Measurements from ENCODE around the gene MAP1S.

MAP1S gene, protein sequence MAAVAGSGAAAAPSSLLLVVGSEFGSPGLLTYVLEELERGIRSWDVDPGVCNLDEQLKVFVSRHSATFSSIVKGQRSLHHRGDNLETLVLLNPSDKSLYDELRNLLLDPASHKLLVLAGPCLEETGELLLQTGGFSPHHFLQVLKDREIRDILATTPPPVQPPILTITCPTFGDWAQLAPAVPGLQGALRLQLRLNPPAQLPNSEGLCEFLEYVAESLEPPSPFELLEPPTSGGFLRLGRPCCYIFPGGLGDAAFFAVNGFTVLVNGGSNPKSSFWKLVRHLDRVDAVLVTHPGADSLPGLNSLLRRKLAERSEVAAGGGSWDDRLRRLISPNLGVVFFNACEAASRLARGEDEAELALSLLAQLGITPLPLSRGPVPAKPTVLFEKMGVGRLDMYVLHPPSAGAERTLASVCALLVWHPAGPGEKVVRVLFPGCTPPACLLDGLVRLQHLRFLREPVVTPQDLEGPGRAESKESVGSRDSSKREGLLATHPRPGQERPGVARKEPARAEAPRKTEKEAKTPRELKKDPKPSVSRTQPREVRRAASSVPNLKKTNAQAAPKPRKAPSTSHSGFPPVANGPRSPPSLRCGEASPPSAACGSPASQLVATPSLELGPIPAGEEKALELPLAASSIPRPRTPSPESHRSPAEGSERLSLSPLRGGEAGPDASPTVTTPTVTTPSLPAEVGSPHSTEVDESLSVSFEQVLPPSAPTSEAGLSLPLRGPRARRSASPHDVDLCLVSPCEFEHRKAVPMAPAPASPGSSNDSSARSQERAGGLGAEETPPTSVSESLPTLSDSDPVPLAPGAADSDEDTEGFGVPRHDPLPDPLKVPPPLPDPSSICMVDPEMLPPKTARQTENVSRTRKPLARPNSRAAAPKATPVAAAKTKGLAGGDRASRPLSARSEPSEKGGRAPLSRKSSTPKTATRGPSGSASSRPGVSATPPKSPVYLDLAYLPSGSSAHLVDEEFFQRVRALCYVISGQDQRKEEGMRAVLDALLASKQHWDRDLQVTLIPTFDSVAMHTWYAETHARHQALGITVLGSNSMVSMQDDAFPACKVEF

DNA sequence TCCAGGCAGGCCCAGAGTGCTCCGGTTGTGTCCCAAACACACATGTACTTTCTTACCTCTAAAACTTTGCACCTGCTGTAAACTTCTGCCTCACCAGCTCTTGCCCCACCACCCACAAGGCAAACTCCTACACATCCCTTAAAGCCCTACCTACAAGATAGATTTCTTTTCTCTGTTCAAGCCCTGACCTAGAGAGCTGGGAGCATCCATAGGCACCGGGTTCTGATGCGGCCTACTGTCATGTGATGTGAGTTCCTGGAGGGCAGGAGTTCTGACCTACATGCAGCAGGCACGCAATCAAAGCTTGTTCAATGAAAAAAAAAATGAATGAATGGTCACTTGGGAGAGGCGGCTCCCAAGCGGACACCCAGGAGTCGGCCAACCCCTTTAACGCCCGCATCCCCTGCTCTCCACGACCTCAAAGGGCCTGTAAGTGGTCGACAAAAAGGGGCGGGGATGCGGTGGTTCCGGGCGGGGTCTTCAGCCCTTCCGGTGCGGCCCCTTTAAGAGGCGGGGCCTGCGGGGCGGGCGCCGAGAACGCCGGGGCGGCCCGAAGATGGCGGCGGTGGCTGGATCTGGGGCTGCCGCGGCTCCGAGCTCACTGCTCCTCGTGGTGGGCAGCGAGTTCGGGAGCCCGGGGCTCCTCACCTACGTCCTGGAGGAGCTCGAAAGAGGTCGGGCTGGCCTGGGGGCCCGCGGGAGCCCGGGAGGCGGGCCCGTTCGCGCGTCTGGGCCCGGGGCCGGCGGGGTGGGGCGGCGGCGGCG is at the start of gene MAP1S:
TSS of gene MAP1S (plus strand) at position 534 of the 765 bp plus-strand sequence. CDS start at position 557, 23 bp downstream.
- H3K27ac ChIP-seq, result peak within 1 kb of the TSS; percentile 57
- no peak for DNase-seq (ENCODE audit: low read depth, low spot score)

DNA sequence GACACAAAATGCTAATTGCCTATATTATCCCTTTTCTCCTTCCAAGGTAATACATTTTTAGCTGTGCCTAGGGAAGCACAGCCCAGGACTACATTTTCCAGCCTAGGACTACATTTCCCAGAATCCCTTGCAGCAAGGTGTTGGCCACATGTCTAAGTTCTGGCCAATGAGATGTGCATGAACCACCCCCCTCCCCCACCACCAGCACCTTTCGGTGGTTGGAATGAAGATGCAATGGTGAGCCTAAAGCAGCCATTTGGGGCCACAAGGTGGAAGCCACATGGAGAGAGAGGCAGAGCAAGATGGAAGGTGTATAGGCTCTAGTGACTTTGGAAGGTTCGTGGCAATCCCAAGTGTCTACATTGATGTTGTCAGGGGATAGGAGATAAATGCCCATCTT is 47.4 kb upstream of the MAP1S start:
- H3K27ac ChIP-seq, result no peak overlapping the region
- no peak for DNase-seq (ENCODE audit: low read depth, low spot score)

DNA sequence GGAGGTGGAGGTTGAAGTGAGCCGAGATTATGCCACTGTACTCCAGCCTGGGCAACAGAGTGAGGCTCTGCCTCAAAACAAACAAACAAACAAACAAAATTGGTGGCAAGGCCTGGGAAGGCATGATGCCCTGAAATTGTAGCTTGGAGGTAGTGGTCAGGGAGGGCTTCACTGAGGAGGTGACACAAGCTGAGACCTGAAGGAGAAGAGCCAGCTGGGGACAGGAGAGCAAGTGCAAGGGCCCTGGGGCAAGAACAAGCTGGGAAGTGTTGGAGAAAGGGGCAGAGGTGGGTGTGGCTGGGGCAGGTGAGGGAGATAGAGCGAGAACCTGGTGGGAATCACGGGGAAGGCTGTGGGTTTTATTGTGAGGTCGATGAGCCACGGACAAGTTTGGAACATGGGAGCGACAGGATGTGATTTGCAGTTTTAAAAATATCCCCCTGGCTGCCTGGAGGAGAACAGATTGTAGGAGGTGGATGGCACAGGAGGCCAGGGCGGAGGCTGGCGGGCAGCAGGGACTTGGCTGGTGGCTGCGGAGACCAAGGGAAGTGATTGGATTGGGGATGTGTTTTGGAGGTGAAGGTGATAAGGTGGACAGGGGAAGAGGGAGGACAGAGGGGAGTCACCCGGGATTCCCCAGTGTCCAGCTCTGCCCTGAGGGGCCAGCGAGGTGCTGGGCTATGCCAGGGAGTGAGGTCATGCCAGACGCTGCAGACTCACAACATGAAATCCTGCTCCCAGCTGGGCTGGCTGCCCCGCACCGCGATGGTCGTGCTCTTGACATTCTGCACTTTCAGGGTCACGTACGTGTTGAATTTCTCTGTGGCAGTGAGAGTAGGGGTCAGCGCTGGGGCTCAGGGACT is 45.1 kb upstream of the MAP1S start:
- H3K27ac ChIP-seq, result no peak overlapping the region
- no peak for DNase-seq (ENCODE audit: low read depth, low spot score)

DNA sequence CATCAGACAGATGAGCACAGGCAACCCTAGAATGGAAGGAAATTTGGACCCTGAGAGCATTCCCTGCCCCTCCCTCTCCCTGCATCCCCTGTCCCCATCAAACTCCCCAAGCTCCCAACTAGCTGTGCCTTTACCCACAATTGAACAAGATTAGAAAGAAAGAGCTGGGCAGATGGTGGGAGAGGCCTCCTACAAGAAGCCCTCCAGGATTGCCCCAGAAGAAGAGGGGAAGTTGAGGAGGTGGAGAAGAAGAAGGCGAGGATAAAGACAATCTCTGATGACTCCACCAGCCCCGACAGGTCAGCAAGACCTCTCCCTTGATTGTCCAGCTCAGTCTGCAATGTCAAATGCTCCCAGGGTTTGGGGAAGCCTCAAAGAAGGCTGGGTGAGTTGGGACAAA is 43.0 kb upstream of the MAP1S start:
- H3K27ac ChIP-seq, result no peak overlapping the region
- no peak for DNase-seq (ENCODE audit: low read depth, low spot score)

DNA sequence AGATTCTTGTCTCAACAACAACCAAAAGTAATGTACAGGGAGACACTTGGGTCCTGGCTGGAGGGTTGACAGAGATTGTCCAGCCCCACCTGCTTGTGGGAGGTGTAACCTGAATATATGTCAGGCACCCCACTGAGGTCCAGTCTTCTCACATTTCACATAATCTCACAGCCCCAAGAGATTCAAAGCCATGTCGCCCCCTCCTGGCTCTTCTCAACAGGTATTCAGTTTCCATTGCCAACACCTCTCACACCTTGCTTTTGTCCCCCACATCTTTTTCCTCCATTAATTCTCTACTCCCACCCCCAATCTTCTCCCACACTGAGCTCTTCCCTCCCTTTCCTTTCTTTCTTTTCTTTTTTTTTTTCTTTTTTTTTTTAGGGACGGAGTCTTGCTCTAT is 42.3 kb upstream of the MAP1S start:
- H3K27ac ChIP-seq, result no peak overlapping the region
- DNase-seq (ENCODE audit: low read depth, low spot score), result no peak

DNA sequence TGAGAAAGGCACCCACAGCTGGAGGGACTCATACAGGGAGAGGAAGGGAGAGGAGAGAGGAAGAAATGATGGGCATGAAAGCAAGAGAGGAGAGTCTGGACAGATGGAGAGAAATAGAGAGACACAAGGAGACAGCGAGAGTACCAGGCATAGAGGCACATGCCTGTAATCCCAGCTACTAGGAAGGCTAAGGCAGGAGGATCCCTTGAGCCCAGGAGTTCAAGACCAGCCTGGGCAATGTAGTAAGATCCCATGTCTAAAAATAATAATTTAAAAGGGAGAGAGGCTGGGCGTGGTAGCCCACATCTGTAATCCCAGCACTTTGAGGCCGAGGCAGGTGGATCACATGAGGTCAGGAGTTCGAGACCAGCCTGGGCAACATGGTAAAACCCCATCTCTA is 40.4 kb upstream of the MAP1S start:
- no peak for DNase-seq (ENCODE audit: low read depth, low spot score)
- H3K27ac ChIP-seq, result no peak overlapping the region

DNA sequence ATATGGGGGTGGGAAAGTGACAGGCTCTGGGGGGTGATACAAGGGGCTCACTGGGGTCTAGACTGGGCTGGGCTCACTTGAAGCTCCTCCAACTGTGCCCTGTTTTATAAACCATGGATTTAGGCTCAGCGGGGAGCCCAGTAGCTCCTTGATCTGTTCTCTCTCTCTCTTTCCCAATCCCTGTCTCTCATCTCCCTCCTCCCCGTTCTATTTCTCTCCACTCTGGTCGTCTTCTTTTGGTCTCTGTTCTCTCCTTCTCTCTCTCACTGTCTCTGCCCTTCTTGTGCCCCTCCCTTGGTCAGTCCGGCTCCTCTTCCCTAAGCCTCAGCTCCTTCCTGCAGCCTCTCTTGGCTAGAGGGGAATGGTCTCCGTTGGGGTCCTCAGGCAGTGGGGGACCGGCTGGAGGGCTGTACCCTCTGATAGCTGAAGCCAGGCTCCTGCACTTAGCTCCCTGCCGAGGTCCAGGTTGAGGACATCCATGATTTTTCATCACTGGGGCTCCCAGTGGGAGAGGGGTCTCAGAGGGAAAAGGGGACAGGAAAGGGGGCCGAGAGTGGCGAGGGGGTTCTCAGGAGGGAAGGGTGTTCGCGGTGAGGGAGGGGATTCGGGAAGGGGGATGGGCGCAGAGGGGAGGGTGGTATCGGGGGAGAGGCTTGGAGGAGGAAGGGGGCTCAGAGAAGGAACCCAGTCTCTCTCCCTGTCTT is 39.6 kb upstream of the MAP1S start:
- no peak overlapping the region for H3K27ac ChIP-seq

DNA sequence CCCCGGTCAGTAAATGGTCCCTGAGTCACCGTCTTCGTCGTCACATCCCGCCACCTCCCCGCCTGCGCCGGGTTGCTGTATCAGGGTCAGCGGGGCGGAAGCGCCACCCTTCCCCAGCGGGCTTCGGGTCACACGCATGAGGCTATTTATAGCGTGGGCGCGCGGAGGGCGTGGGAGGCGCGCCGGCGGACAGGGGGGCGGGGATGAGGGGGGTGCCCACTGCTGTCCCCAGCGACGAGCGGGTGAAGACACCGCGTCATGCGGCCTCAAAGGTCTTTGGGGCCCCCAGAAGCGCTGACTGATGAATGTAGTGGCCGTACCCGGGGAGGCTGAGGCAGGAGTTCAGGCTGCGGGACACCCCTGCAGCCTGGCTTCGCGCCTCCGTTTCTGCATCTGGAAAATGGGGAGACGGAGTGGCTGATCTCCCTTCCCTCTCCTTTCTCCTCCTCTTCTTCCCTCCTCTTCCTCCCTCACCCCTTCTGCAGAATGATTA is 39.0 kb upstream of the MAP1S start:
- H3K27ac ChIP-seq, result no peak overlapping the region
- no peak for DNase-seq (ENCODE audit: low read depth, low spot score)

More for the DNA sequence above, 39.6 kb upstream of the MAP1S start:
- DNase-seq (ENCODE audit: low read depth, low spot score), result no peak

DNA sequence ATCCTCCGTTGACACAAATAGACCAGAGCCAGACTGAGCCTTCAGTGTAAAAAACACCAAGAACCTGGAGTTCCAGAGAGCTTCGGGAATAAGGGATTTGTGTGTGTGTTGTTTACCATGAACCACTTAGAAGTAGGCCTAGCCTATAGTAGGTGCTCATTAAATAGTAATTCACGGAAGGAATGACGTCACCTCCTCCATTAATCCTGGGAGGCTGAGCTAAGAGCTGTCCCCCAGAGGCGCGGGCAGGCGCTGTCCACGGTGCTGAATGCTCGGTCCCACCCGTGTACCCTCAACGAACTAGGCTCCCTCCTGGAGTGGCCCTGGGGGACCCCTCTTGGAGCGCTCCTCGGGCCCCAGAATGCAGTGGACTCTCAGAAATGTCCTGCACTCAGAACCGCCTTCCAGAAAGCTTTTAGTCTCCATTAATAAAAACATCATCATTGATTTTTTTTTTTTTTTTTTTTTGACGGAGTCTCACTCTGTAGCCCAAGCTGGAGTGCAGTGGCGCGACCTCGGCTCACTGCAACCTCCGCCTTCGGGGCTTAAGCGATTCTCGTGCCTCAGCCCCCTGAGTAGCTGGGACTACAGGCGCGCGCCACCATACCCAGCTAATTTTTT is 37.7 kb upstream of the MAP1S start:
- H3K27ac ChIP-seq, result no peak overlapping the region
- no peak for DNase-seq (ENCODE audit: low read depth, low spot score)

DNA sequence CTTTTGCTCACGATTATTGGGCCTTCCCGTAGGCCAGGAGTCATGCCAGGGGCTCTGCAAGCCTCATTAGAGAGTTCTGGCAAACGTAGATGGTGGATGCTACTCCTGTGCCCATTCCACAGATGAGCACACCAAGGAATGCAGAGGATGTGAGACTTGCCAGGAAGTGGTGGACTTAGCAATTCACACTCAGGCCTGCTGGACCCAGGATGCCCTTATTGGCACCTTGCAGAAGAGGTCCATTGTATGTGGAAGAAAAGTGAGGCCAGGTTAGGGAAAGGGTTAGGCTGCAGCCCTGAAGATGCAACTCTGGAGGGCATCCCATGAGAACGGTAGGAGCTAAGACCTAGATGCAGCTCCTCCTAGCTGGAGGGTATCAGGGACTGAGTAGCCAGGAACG is 37.0 kb upstream of the MAP1S start:
- DNase-seq (ENCODE audit: low read depth, low spot score), result no peak

DNA sequence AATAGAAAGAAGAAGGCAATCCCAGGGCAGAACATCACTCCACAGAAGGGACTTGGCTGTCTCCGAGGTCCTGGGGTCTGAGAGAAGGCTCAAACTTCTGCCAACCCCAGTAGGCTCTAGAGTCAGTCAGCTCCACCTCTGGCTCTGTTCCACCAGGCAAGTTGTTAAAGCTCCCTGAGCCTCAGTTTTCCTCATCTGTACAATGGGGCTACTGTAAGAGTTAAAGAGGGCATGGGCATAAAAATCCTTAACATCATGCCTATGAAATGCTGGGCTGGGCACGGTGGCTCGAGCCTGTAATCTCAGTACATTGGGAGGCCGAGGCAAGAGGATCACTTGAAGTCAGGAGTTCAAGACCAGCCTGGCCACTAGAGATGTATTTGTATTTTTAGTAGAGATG is 36.2 kb upstream of the MAP1S start:
- H3K27ac ChIP-seq, result no peak overlapping the region
- no peak for DNase-seq (ENCODE audit: low read depth, low spot score)

More for the DNA sequence above, 37.0 kb upstream of the MAP1S start:
- no peak overlapping the region for H3K27ac ChIP-seq

DNA sequence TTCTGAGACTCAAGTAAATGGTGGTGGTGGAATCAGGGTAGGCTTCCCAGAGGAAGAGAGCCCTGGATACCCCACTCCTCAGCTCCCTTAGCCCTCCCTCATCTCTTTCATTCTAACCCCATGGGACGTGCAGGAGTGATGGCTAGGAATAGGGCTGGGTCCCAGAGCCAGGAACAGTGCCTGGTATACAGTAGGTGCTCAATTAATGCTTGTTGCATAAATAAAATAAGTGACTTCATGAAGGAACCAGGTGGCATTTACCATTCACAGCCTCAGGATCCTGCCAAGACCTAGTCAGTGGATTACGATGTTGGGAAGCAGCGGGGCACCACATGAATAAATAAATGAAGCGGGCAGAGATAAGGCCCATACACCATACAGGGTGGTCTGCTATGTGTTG is 35.0 kb upstream of the MAP1S start:
- no peak for DNase-seq (ENCODE audit: low read depth, low spot score)
- H3K27ac ChIP-seq, result no peak overlapping the region

DNA sequence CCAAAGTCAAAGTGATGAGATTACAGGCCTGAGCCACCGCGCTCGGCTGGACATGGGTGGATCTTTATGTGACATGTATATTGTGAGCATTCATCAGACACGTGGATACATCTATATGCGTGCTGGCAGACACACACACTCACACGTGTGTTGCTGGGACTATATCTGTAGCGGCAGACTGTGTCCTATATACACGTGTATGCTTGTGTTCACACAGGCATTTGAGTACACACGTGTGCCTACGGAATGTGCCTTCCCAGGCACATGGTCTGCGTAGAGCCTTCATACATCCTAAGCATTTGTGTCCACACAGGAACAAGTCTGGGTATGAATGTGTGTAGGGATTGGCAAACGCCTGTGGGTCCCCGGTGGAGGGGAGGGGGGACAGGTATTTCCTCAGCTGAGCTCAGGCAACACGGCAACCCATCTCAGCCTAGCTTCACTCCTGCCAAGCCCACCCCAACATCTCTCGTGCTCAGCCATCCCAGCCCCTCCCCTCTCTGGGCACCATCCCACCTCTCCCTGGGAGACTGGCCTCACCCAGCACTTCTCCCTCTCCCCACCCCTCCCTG is 33.7 kb upstream of the MAP1S start:
- H3K27ac ChIP-seq, result no peak overlapping the region
- no peak for DNase-seq (ENCODE audit: low read depth, low spot score)

DNA sequence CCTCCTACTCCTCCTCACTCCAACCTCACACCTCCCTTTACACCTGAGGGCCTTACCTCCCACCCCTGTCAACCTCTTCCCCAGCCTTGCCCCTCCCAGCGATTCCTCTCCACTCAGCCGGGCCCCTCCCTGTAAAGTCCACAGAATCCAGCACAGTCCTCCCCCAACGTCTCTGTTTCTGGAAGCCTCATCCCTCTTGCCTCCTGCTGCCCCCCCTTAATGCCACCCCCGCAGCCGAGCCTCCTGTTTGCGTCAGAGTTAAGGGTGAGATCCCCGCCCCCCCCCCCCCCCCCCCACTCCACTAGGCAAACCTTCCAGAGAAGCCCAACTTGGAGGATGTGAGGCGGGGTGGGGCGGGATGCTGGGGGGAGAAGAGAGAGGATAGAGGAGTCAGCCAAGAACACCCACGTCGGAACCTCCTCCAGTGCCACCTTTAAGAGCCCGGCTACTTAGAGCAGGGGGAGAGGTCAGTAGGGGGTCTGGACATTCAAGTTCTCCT is 33.2 kb upstream of the MAP1S start:
- no peak for DNase-seq (ENCODE audit: low read depth, low spot score)
- no peak overlapping the region for H3K27ac ChIP-seq

DNA sequence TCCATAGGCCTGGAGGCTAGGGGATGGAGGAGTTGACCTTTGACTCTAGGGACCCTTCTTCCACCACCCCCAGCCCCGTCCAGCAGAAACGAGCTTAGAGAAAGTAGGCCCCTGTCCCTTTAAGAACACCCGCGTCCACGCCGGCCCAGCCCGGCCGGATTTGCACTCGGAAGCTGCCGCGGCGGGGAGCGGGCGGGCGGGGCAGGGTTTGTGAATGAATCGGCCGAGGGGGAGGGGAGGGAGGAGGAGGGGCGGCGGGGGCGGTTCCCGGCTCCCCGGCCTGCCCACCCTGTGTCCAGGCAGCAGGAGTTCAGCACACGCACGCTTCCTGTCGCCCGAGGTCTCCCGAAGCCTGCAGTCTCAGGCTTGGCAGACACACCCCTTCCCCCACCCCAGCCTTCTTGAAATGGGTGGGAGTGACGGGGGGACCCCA is 32.7 kb upstream of the MAP1S start:
- no peak for DNase-seq (ENCODE audit: low read depth, low spot score)
- no peak overlapping the region for H3K27ac ChIP-seq

DNA sequence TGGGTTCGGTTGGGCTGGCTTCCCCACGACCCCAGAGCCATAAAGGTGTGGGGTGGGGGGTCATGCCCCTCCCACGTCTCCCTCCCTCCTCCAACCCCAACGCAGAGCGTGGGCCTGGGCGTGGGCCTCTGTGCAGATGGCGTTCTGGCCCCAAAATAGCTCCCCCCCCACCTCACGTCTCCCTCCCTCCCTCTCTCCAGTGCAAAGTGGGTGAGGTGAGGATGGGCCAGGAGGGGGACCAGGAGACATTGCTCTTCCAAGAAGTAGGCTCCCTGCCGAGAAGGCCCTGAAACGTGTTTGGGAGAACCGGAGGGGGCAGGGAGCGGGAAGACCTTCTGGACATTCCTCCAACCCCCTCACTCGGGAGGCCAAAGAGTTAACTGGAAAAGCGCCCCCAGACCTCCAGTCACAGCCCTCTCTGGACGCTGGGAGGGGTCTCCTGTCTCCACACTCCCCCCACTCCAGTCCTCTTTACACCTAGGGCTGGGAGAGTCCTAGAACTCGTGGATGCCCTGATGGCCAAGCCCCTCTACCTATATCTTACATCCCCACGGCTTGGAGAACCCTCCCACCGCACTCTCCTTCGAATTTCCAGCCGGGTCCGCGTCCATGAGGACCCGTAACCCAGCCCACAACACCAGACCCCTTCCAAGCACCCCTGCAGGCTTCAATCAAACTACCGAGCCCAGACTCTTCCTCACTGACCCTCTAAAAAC is 32.0 kb upstream of the MAP1S start:
- DNase-seq (ENCODE audit: low read depth, low spot score), result no peak
- H3K27ac ChIP-seq, result no peak overlapping the region
